GM21423 (cell line): ENCODE results near the gene COL12A1.

Experiments used
- ATAC-seq: cut with Tn5 transposase; IDR thresholded peaks from one replicate; pipeline ENCODE4 v1.9.1; 2021; ENCODE audit warnings: mild to moderate bottlenecking, moderate library complexity; ENCODE audit not compliant: unreplicated experiment

Gene COL12A1

DNA sequence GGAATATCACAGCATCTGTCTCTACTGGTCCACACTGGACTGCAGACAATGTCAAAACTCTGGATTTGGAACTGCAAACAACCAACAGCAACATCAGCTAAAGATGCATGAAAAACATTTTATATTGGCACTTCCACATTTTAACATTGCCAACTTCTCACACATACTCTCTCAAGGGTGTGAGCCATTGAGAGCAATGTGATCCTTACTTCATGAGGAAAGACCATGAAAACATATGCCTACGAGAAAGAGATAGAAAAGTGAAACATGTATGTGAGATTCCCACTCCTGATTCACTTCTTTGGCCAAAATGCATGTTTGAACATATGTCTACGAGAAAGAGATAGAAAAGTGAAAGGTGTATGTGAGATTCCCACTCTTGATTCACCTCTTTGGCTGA, 99.4 kb downstream of the COL12A1 start:
- ATAC-seq, result no peak

GRCh38 chr6:75103431-75103830, 102.4 kb downstream of the COL12A1 start:
- ATAC-seq, result no peak

DNA sequence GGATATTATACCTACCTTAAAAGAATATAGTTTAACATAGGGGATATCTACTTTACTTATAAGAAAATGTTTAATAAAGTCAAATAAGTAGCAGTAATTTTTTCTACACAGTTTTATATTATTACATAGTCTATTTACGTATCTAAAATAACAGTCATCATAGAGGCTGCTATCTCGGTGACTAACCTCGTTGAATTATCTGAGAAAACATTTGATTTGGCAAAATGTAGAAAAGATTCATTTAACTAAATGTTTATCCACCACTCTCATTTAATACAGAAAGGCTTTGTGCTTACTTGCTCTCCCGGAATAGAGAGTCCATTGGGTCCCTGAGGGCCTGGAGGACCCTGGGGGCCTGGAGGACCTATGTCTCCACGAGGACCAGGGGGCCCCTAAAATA, 103.6 kb downstream of the COL12A1 start:
- ATAC-seq, result no peak

GRCh38 chr6:75101896-75102295, 104.0 kb downstream of the COL12A1 start:
- ATAC-seq, result no peak

DNA sequence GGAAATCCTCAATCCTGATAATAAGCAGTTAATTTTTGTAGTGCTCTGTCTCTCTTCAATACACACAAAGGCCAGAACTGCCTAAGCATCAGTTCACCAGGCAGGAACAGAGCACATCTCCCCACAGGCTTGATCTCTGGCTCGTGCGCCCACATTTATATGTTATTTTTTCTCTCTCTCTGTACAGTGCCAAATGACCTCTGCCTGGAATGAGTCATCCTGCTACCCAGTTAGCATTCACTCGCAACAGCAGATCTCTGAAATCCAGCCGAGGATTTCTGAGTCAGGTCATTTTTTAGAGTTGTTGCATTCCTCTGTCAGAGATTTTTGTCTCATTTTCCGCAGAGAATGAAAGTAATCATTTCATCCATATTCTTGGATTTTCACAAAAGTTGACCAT, 107.1 kb downstream of the COL12A1 start:
- no peak for ATAC-seq

- no peak for ATAC-seq
These were observed 108.9 kb downstream of the COL12A1 start for GRCh38 chr6:75096966-75097365.

- no peak for ATAC-seq
These were observed 111.1 kb downstream of the COL12A1 start for GRCh38 chr6:75094614-75095200.

DNA sequence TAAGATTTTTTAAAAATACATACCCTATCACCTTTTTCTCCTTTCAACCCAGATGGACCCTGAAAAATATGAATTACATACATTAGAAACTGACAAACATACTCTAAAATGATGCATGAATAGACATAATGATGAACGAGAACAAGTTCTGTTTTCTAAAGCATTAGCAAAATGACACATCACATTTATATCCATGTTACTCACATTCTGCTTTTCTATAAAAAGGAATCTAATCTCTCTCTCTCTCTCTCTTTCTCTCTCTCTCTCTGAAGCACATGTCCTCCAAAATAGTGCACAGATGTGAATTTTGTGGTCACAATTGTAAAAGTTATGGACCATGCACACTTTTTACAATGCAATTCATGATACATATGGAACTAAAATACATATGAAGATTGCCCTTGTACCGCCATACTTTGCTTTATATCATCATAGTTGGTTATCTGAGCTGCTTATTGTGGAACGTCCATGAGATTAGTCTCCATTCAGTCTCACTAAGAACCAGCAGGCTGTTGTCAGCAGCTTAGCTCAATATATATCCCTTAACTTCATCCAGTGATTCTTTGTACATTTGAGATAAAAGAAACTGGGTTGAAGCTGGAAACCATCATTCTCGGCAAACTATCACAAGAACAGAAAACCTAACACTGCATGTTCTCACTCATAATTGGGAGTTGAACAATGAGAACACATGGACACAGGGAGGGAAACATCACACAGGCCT, 114.2 kb downstream of the COL12A1 start:
- no peak for ATAC-seq

DNA sequence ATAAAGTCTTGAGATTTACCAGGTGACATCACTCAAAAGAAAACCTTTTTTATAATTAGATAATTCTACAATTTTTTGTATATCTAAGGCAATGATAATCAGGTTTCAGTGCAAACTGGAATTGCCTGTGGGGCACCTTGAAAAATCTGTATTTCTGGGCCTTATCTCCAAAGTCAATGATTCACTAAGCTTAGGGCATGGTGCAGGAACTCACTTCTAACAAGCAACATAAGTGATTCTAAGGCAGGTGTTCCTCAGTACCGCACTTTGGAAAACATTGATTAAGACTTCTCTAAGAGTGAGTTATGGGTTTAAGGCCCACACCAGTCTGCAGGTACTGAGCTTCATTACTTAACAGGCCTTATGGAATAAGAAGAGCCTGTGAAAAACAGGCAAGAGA, 115.3 kb downstream of the COL12A1 start:
- ATAC-seq, result no peak

DNA sequence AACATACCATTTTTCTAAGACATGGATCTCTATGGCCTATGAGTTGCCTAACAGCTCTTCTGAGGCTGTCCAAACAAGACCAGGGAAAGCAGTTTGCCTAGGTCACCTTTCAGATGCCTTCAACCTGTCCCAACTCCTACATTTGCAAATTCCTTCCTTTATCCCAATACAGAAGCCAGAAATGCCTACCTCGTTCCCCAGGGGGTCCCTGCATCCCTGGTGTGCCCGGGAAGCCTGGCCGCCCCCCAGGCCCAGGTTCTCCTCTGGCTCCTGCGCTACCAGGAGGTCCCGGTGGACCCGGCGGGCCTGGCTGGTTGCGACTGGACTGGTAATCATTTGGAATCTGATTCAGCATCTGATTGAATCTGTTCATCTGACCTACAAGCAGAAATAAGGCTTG, 115.9 kb downstream of the COL12A1 start:
- ATAC-seq, result no peak

DNA sequence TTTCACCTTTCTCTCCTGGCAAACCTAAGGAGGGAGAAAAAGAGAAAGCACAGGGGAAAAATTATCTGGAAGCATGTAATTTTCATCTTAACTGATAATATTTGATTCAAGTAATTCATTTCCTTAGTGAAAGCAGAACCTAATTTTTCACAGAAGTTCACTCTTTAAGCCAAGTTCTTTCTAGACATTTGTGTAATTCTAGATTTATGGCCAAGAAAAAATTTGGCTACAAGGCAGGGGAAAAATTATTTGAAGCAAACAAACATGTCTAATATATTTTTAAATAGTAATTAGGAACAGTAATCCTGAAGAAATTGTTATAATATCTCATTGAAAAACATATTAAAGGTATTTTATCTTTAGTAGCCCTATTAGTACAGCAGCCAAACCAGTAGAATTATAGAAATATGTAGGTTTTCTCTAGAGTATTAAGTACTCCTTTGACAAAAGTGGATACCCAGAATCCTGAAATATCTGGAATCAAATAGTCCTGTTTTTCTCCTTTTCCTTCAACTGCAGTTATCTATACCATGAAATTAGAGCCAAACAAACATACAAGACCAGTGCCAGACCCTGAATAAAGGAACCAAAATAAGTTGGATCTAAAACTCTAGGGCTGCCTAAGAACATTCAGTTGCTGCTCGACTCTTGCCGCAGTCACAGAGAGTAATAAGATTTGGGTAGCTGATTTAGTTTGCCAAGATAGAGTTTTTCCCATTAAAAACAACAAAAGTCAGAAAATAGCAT, 116.5 kb downstream of the COL12A1 start:
- ATAC-seq, result no peak

DNA sequence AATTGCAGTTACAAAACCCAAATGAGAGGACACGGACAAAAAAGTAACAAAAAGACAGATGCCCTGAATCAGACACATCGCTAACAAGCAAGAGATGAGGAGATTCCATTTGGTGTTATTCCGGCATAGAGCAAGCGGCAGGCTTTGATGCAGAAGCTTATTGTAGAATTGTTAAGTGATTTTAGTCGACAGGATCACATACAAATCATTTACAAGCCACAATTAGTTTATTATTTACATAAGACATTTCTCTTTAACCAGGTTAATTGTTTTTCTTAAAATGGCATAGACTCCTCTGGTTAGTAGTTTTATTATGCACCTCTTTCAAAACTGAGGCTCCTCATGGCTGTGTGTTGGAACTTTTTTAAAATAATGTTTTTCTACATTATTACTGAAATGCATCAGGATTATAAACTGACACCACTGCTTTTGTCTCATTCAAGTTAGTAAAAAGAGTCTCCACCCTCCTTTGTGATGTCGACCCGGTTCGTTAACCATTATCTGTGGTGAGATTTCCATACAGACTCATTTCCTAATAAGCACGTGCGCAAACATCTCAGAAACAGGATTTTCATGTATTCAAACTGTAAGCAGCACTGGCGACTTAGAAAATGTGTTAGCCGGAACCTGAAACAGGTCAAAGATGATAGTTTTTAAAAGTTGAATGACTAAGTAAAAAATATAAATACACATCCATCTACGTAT, 119.8 kb downstream of the COL12A1 start:
- ATAC-seq, result no peak

DNA sequence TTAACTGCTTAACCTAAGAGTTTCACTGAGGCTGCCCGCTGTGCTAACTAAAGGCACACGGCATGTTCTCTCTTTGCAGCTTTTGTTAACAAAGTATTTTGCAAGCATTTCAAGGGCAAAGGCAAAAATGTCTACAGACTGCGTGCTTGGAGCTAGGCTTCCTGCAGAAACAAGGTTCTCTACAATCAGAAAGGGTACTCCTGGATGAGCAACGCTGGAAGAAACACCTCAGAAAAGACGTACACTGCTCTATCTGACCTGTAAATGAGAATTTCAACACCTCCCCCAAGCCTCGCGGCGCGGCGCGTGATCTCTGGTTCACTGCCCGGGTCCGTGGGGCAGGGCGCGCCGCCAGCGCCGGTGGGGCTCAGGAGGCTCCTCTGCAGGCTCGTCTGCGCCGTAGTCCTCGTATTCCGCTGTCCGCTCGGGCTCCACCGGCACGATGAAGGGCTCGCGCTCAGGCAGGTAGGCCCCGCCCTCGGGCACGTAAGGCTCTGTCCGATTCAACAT, 120.9 kb downstream of the COL12A1 start:
- ATAC-seq, result no peak

- no peak for ATAC-seq
These were observed 121.8 kb downstream of the COL12A1 start for GRCh38 chr6:75084018-75084417.

- ATAC-seq, result no peak
These were observed 123.9 kb downstream of the COL12A1 start for GRCh38 chr6:75081921-75082320.

GRCh38 chr6:75081047-75081446, 124.8 kb downstream of the COL12A1 start:
- ATAC-seq, result no peak

DNA sequence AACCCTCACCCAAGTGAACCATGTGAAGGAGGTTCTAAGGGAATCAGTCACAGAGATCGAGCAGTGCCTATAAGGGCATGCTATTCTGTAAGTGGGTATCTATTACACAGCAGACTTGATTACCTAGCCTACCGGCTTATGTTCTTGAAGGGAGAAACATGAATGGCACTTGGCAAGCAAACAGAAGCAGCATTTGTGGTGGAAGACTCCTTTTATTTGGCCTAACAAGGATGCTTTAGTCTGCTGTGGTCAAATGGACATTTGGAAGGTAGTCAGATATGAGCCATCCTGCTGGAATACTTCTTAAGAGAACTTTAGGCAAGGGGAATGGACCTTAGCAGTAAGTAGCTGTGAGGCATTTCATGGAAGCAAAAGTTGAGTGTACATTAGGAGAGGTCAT, 126.3 kb downstream of the COL12A1 start:
- no peak for ATAC-seq

DNA sequence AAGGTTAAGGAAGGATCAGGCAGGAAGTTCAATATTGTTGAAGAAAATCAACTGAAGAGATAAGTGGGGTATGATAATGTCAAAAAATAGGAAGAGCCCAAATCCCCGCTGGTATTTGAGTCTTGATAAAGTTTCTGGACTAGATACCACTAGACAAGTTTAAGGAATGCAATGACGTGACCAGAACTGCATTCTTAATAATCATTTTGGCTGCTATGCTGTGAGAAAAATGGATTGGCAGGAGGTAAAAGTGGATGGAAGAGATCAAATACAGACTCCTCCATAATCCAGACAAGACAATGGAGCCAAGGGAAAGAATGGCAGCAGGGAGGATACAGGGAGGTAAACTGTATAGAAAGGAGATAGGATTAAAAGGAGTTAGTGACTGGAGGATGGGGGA, 128.2 kb downstream of the COL12A1 start:
- ATAC-seq, result no peak

DNA sequence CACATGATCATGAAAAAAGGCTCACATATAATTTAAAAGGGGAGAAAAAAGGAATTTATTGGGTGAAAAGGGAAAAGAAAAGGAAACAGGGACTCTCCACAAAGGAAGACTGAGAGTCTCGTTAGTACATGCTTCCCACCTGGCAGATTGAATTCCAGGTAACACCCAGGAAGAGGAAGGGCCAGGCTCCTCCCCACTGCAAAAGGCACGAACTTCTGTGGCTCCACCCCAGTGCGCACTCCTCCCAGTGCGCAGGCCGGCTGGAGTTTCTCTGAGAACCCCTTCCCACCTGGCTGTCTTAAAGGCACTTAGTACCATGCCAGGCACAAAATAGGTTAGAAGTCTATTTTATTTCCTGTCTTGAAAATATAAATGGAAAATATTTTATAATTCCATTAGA, 129.8 kb downstream of the COL12A1 start:
- no peak for ATAC-seq

- no peak for ATAC-seq
These were observed 135.6 kb downstream of the COL12A1 start for GRCh38 chr6:75070244-75070643.

DNA sequence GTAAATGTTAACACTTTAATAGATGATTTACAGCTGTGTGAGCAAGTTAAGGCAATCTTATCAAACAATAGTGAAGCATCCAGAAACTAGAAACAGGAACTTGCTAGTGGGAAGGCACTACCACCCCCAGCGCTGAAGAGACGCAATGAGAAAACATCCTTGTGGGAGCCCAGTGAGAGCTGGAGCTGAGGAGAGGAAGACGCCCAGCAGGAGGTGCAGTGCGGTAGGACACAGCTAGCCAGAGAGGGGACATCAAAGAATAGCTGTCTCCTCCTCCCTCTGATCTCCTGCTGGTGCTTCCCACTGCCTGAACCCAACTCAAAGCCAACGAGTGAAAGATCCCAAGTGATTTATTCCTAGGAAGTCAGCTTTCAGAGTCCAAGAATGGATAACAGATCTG, 140.3 kb downstream of the COL12A1 start:
- ATAC-seq, result no peak
